ENCODE data around the gene PDE1C.
A peak's percentile ranks its signal among the peaks of the same experiment; 100 is the strongest.

The PDE1C gene

DNA sequence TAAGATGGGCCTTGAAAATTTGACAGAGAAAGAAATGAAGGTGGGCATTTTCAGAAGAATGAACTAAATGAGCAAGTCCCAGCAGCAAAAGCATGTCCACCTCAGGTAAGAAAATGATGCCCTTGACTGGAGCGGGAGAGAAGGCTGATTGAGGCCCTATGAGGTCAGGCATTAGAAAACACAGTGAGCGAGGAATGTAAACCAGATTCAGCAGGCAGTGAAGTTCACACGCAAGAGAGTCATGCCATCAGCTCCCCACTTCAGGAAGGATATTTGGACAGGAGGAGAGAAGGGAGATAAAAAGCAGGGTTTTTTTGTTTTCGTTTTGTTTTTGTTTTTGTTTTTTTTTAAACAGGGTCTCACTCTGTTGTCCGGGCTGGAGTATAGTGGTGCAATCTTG is 216.8 kb downstream of the PDE1C start:
- Histone ChIP-seq H3K36me3 (ENCODE audit: control insufficient read depth in 1 of 2, insufficient read depth in 2 of 2, low read length in 2 of 2) (no peaks in the 10 kb centered on the region), H4K91ac (ENCODE audit: low read depth, low read length) (no peak overlapping the region), H2BK120ac (ENCODE audit: insufficient read depth, low read length, poor library complexity) (no peak overlapping the region), H3K9ac (ENCODE audit: low read length) (no peak overlapping the region), H3K79me2 (ENCODE audit: control insufficient read depth, insufficient read depth, low read length, poor library complexity) (no peaks in the 10 kb centered on the region), H2AFZ (ENCODE audit: insufficient read depth, low read length, poor library complexity) (no peak overlapping the region), H2AK5ac (ENCODE audit: low read length) (no peak overlapping the region), H3K18ac (ENCODE audit: low read length) (no peak overlapping the region), H3K79me1 (ENCODE audit: low read length) (no peaks in the 10 kb centered on the region), H4K8ac (ENCODE audit: low read depth, low read length) (no peak overlapping the region), H2BK12ac (ENCODE audit: low read length) (no peak overlapping the region), H3K4me2 (ENCODE audit: low read length) (no peak overlapping the region), H3K27ac (ENCODE audit: low read depth, low read length) (no peak overlapping the region), H3K14ac (ENCODE audit: low read length) (no peak overlapping the region), H3K4me3 (ENCODE audit: low read depth, low read length) (no peak overlapping the region), H3K9me3 (ENCODE audit: insufficient read depth, low read depth, low read length) (no peaks in the 10 kb centered on the region), H2BK5ac (ENCODE audit: low read depth, low read length, poor library complexity) (no peak overlapping the region), H3K4ac (ENCODE audit: low read depth, low read length) (no peak overlapping the region), H3K27me3 (ENCODE audit: insufficient read depth, low read length) (no peaks in the 10 kb centered on the region), H3K4me1 (ENCODE audit: control insufficient read depth in 1 of 2, insufficient read depth in 2 of 2, low read length in 2 of 2) (no peaks in the 10 kb centered on the region), H3K23ac (ENCODE audit: low read length) (no peak overlapping the region), H4K12ac (ENCODE audit: low read depth, low read length) (no peak overlapping the region)
- no peak for DNase-seq
- WGBS (ENCODE audit: extremely low coverage, insufficient coverage, insufficient read length) = no CpG with 5 or more reads among the region's 5 CpGs

DNA sequence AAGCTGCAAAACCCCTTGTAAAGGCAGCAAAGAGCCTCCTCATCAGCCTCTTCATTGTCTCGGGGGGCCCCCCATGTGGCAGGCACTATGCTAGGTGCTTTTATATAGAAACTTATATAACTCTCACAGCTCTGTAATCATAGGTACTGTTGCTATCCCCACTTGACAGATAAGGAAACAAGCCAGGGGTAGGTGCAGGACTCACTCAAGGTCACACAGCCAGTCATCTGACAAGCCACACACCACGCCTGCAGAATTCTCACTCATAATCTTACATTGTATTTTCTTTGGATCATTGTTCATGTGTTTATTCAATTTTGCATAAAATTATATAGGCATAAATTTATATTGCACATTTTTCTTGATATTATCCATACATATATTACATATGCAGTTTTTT is 217.7 kb downstream of the PDE1C start:
- Histone ChIP-seq H3K14ac (ENCODE audit: low read length) (no peak overlapping the region), H3K4me3 (ENCODE audit: low read depth, low read length) (no peak overlapping the region), H2BK12ac (ENCODE audit: low read length) (no peak overlapping the region), H3K23ac (ENCODE audit: low read length) (no peak overlapping the region), H3K4me2 (ENCODE audit: low read length) (no peak overlapping the region), H3K36me3 (ENCODE audit: control insufficient read depth in 1 of 2, insufficient read depth in 2 of 2, low read length in 2 of 2) (no peaks in the 10 kb centered on the region), H3K9ac (ENCODE audit: low read length) (no peak overlapping the region), H3K4ac (ENCODE audit: low read depth, low read length) (no peak overlapping the region), H3K27me3 (ENCODE audit: insufficient read depth, low read length) (no peaks in the 10 kb centered on the region), H3K9me3 (ENCODE audit: insufficient read depth, low read depth, low read length) (no peaks in the 10 kb centered on the region), H3K27ac (ENCODE audit: low read depth, low read length) (no peak overlapping the region), H2BK5ac (ENCODE audit: low read depth, low read length, poor library complexity) (no peak overlapping the region), H4K8ac (ENCODE audit: low read depth, low read length) (no peak overlapping the region), H2AK5ac (ENCODE audit: low read length) (no peak overlapping the region), H4K12ac (ENCODE audit: low read depth, low read length) (no peak overlapping the region), H3K18ac (ENCODE audit: low read length) (no peak overlapping the region), H4K91ac (ENCODE audit: low read depth, low read length) (no peak overlapping the region), H3K79me1 (ENCODE audit: low read length) (no peaks in the 10 kb centered on the region), H2AFZ (ENCODE audit: insufficient read depth, low read length, poor library complexity) (no peak overlapping the region), H3K79me2 (ENCODE audit: control insufficient read depth, insufficient read depth, low read length, poor library complexity) (no peaks in the 10 kb centered on the region), H3K4me1 (ENCODE audit: control insufficient read depth in 1 of 2, insufficient read depth in 2 of 2, low read length in 2 of 2) (no peaks in the 10 kb centered on the region), H2BK120ac (ENCODE audit: insufficient read depth, low read length, poor library complexity) (no peak overlapping the region)
- no CpG with 5 or more reads among the region's 2 CpGs for WGBS (ENCODE audit: extremely low coverage, insufficient coverage, insufficient read length)
- DNase-seq = no peak

DNA sequence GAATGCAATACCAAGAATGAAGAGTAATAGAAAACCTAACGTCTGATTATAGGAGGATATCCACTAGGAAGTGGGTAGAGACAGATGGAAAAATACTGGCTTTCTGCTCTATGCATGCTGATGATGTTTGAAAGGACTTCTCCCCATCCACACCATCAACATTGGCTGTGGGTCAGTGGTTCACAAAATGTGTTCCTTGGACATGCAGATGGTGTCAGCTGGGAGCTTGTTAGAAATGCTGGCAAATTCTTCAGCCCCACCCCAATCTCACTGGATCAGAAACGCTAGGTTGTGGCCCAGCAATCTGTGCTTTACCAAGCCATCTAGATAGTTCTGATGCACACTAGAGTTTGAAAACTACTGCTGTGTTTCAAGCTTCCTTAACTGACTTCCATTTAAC is 219.1 kb downstream of the PDE1C start:
- H3K79me2 ChIP-seq (ENCODE audit: control insufficient read depth, insufficient read depth, low read length, poor library complexity) = no peaks in the 10 kb centered on the region
- H3K4ac ChIP-seq (ENCODE audit: low read depth, low read length) = no peak overlapping the region
- H3K27ac ChIP-seq (ENCODE audit: low read depth, low read length) = no peak overlapping the region
- H4K8ac ChIP-seq (ENCODE audit: low read depth, low read length) = no peak overlapping the region
- H3K14ac ChIP-seq (ENCODE audit: low read length) = no peak overlapping the region
- no peak overlapping the region for H3K9ac ChIP-seq (ENCODE audit: low read length)
- no peak for DNase-seq
- no peak overlapping the region for H3K4me2 ChIP-seq (ENCODE audit: low read length)
- H2BK5ac ChIP-seq (ENCODE audit: low read depth, low read length, poor library complexity) = no peak overlapping the region
- no peak overlapping the region for H4K91ac ChIP-seq (ENCODE audit: low read depth, low read length)
- H2BK12ac ChIP-seq (ENCODE audit: low read length) = no peak overlapping the region
- no peak overlapping the region for H4K12ac ChIP-seq (ENCODE audit: low read depth, low read length)
- no peaks in the 10 kb centered on the region for H3K4me1 ChIP-seq (ENCODE audit: control insufficient read depth in 1 of 2, insufficient read depth in 2 of 2, low read length in 2 of 2)
- H3K18ac ChIP-seq (ENCODE audit: low read length) = no peak overlapping the region
- H2AFZ ChIP-seq (ENCODE audit: insufficient read depth, low read length, poor library complexity) = no peak overlapping the region
- H2AK5ac ChIP-seq (ENCODE audit: low read length) = no peak overlapping the region
- H3K27me3 ChIP-seq (ENCODE audit: insufficient read depth, low read length) = no peaks in the 10 kb centered on the region
- H3K4me3 ChIP-seq (ENCODE audit: low read depth, low read length) = no peak overlapping the region
- no peaks in the 10 kb centered on the region for H3K79me1 ChIP-seq (ENCODE audit: low read length)
- H3K23ac ChIP-seq (ENCODE audit: low read length) = peak overlapping the region; percentile 12
- H2BK120ac ChIP-seq (ENCODE audit: insufficient read depth, low read length, poor library complexity) = no peak overlapping the region
- no CpG with 5 or more reads among the region's 2 CpGs for WGBS (ENCODE audit: extremely low coverage, insufficient coverage, insufficient read length)
- no peaks in the 10 kb centered on the region for H3K9me3 ChIP-seq (ENCODE audit: insufficient read depth, low read depth, low read length)
- no peaks in the 10 kb centered on the region for H3K36me3 ChIP-seq (ENCODE audit: control insufficient read depth in 1 of 2, insufficient read depth in 2 of 2, low read length in 2 of 2)

DNA sequence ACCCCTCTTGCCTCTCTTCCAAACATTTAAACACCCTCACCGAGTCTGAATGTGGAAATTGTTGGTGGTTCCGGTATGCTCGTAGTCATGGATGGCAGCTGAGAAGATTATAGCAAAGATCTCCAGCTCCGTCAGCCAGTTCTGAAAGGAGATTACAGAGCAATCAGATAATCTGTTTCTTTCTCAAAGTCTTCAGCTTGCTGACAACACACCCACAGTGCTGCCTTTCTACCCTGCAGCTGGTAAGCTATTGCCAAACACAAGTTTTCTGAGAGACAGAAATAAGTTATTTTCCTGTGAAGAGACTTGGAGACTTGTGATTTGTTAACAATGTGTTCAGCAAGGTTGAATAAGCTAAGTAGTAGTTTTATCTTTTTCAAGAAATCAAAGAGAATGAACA is 219.6 kb downstream of the PDE1C start:
- H4K91ac ChIP-seq (ENCODE audit: low read depth, low read length) = no peak overlapping the region
- no peak overlapping the region for H3K4ac ChIP-seq (ENCODE audit: low read depth, low read length)
- WGBS (ENCODE audit: extremely low coverage, insufficient coverage, insufficient read length) = no CpG with 5 or more reads among the region's 4 CpGs

More for the DNA sequence above, 219.6 kb downstream of the PDE1C start:
- Histone ChIP-seq H3K23ac (ENCODE audit: low read length) (no peak overlapping the region), H3K27me3 (ENCODE audit: insufficient read depth, low read length) (no peaks in the 10 kb centered on the region), H3K9me3 (ENCODE audit: insufficient read depth, low read depth, low read length) (no peaks in the 10 kb centered on the region), H3K4me1 (ENCODE audit: control insufficient read depth in 1 of 2, insufficient read depth in 2 of 2, low read length in 2 of 2) (no peaks in the 10 kb centered on the region), H2AK5ac (ENCODE audit: low read length) (no peak overlapping the region), H3K4me2 (ENCODE audit: low read length) (no peak overlapping the region), H4K12ac (ENCODE audit: low read depth, low read length) (no peak overlapping the region), H3K14ac (ENCODE audit: low read length) (no peak overlapping the region), H3K36me3 (ENCODE audit: control insufficient read depth in 1 of 2, insufficient read depth in 2 of 2, low read length in 2 of 2) (no peaks in the 10 kb centered on the region), H3K79me1 (ENCODE audit: low read length) (no peaks in the 10 kb centered on the region), H4K8ac (ENCODE audit: low read depth, low read length) (no peak overlapping the region), H2BK120ac (ENCODE audit: insufficient read depth, low read length, poor library complexity) (no peak overlapping the region), H3K4me3 (ENCODE audit: low read depth, low read length) (no peak overlapping the region), H3K79me2 (ENCODE audit: control insufficient read depth, insufficient read depth, low read length, poor library complexity) (no peaks in the 10 kb centered on the region), H3K18ac (ENCODE audit: low read length) (no peak overlapping the region), H2BK12ac (ENCODE audit: low read length) (no peak overlapping the region), H2BK5ac (ENCODE audit: low read depth, low read length, poor library complexity) (no peak overlapping the region), H2AFZ (ENCODE audit: insufficient read depth, low read length, poor library complexity) (no peak overlapping the region), H3K27ac (ENCODE audit: low read depth, low read length) (no peak overlapping the region), H3K9ac (ENCODE audit: low read length) (no peak overlapping the region)
- DNase-seq = peak in 1 of 2 donors; percentile 0
